Epithelial cell of esophagus (primary cell): ENCODE measurements around the gene TAF5L.

ENCODE experiments used
- DNase-seq: peaks from one replicate; pipeline ENCODE4 v3.0.0; 2010; ENCODE audit warnings: low read depth
- H3K4me3 ChIP-seq: 2 replicates; pipeline ENCODE4 v1.5.1; 2011; ENCODE audit warnings: mild to moderate bottlenecking, low read length, control low read depth
- TF ChIP-seq, protein P1 (sequence below): IDR thresholded peaks from 2 replicates; pipeline ENCODE4 v1.5.1; 2011; ENCODE audit warnings: low read depth, mild to moderate bottlenecking, low read length, control low read depth, inconsistent platforms; ENCODE audit not compliant: insufficient read depth; ENCODE audit errors: missing control alignments

TAF5L gene

DNA sequence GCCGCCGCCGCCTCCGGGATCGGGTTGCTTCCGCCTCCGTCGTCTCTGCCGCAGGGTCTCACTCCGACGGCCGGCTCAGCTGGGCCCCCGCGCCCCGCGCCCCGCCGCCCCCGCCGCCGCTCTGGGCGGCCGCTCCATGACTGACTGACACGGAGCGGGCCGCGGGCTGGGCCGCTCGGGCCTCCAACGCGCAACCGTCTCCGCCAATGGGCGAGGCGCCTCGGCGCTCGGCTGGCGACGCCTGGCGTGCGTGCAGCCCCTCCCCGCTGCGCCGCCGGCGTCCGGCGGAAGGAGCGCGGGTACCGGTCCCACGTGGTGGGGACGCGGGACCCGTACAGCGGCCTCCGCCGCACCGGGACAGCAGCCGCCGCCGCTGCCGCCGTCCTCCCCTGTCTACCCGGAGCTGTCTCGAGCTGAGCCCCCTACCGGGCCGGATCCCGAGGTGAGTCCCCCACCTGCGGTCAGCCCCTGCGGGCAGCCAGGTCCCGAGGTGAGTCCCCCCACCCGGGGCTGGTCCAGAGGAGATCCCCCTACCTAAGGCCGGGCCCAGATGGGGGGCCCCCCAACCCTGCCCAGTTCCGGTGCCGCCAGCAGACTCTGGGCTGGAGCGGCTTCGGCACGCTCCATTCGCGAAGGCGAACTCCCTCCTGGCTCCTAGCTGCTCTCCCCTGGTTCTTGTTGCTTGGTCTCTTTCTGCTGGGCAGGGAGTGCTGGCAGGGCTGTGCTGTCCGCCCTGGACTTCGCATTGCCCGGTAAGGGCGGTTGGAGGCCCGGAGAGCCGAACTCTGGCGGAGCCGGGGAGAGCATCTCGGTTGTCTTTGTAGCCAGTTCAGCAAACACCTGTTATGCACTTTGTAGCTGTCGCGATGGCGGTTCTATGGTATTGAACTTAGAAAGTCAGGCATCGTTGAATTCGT, at the start of gene TAF5L, which contains the start of gene URB2:
TAF5L (minus strand) TSS at position 208 of the 917 bp plus-strand sequence. CDS start 11,640 bp downstream, outside the sequence.
URB2 (plus strand) TSS at position 333 of the 917 bp plus-strand sequence. CDS start 1,387 bp downstream, outside the sequence.
- peak within 1 kb of the TSS; percentile 82 for H3K4me3 ChIP-seq
- peak; percentile 95 for DNase-seq
- TF ChIP-seq, protein P1, sequence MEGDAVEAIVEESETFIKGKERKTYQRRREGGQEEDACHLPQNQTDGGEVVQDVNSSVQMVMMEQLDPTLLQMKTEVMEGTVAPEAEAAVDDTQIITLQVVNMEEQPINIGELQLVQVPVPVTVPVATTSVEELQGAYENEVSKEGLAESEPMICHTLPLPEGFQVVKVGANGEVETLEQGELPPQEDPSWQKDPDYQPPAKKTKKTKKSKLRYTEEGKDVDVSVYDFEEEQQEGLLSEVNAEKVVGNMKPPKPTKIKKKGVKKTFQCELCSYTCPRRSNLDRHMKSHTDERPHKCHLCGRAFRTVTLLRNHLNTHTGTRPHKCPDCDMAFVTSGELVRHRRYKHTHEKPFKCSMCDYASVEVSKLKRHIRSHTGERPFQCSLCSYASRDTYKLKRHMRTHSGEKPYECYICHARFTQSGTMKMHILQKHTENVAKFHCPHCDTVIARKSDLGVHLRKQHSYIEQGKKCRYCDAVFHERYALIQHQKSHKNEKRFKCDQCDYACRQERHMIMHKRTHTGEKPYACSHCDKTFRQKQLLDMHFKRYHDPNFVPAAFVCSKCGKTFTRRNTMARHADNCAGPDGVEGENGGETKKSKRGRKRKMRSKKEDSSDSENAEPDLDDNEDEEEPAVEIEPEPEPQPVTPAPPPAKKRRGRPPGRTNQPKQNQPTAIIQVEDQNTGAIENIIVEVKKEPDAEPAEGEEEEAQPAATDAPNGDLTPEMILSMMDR, result no peak

DNA sequence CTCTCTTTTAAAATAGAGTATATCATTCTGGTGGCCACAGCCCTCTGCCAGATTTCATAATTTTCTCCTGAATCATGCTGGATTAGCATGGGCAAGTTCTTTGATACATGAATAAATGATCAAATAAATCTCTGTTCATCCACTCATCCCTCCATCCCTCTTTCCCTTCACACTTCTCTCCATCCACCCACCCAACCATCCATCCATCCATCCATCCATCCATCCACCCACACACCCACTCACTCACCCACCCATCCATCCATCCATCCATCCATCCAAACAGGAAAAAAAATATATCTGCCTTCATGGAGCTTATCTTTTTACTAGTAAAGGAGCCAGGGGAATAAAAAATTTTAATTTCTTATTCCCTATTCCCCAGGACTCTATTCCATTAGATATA, 49.5 kb upstream of the TAF5L start:
- TF ChIP-seq, protein P1, result no peak
- no peak for DNase-seq

DNA sequence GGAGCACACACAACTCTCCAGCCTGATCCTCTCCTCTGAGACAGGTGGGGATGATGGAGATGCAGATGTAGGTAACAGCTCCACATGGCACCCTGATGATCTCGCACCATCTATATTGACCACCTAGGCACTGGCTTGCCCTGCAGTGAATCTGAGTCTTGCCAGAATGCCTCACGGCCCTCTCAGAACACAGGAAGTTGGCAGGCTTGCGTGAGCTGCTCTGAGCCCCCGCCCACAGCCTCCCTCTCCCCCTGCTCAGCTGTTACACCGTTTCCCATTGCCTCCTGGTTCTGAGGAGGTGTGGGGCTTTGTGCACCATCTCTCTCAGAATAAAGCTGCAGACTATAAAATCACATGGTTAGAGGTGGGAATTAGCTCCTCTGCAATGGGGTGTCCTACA, 48.1 kb upstream of the TAF5L start:
- TF ChIP-seq, protein P1, result no peak
- no peak for DNase-seq
- no peak overlapping the region for H3K4me3 ChIP-seq

More for the DNA sequence above, 49.5 kb upstream of the TAF5L start:
- H3K4me3 ChIP-seq, result no peak overlapping the region

DNA sequence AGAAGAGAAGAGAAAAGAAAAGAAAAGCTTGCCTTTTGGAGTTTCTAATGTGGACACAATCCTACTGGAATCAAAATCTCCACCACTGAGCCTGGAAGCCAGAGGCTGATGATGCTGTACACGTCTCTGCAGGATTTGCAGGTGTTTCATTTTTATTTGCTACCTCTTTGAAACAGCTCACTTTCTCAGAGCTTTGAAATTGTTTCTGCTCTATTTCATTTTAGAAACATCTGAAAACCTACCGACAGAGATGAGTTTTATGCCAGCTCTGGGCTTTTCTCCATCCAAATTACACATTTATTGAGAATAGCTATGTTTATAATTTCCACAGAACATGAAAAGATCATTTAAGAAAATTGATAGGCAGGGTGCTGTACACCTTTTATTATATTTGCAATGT, 46.3 kb upstream of the TAF5L start:
- H3K4me3 ChIP-seq, result no peak overlapping the region
- DNase-seq, result no peak
- TF ChIP-seq, protein P1, result no peak

DNA sequence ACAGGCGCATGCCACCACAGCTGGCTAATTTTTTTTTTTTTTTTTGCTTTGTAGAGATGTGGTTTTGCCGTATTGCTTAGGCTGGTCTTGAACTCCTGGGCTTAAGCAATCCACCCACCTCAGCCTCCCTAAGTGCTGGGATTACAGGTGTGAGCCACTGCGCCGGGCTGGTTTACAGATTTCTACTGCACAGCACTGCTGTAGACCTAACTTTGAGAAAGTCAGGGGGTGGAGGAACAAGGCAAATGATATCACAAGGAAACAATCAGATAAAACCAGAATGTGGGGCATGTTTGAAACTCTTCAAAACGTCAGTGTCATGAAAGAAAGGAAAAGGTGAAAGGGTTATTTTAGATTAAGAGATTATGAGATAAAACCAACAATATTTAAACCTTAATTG, 45.4 kb upstream of the TAF5L start:
- TF ChIP-seq, protein P1, result no peak
- H3K4me3 ChIP-seq, result no peak overlapping the region
- no peak for DNase-seq

DNA sequence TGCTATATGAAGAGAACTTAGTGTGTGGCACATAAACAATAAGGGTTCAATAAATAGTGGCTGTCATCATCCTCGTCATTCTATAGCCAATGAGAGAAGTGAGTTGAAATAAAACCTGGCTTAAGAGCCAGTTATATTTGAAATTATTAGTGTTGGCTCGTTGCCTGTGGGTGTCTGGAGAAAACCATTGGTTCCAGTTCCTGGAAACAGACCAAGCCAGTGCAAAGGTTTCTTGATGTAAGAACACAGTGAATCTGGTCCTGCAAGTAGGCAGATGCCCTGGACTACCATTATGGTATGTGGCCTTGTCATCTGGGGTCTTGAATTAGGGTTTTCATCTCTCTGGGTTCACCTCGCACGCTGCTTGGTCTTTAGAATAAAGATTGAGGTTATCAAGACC, 43.4 kb upstream of the TAF5L start:
- TF ChIP-seq, protein P1, result no peak
- no peak overlapping the region for H3K4me3 ChIP-seq
- DNase-seq, result no peak
